Naive B cell (primary cell): Measurements from ENCODE around the gene MTMR4. TPM values are rescaled to one million over a fixed set of nuclear protein-coding genes. Genes with fewer than 3 reads are reported as not detected.
"Not testable (repeated sequence)": the region's sequence is repeated elsewhere in the genome, so short reads cannot be mapped to it uniquely, and the experiment has no call there.

ENCODE experiments used
- ATAC-seq, 2 donors: fragments of 150-1000 bp; cut with Tn5 transposase; 2 replicates each; pipeline ENCODE4 v1.10.0; 2021; ENCODE audit warnings: low read depth in 2 of 2, mild to moderate bottlenecking in 2 of 2, moderate library complexity in 2 of 2
- DNase-seq: peaks from one replicate; pipeline ENCODE4 v3.0.0; 2022
- H3K27ac Mint-ChIP-seq, 6 donors: one replicate each; pipeline ENCODE4 v1.8.0; 2020 to 2022; ENCODE audit warnings: mild to moderate bottlenecking in 6 of 6, mixed read lengths in 6 of 6, moderate library complexity in 5 of 6, inconsistent platforms in 2 of 6
- H3K27me3 Mint-ChIP-seq, 3 donors: one replicate each; pipeline ENCODE4 v1.8.0; 2021 to 2022; ENCODE audit warnings: mixed read lengths in 3 of 3, mild to moderate bottlenecking in 1 of 3
- H3K36me3 Mint-ChIP-seq, 2 donors: one replicate each; pipeline ENCODE4 v1.8.0; 2020 to 2022; ENCODE audit warnings: mixed read lengths in 2 of 2, inconsistent platforms in 1 of 2, mild to moderate bottlenecking in 1 of 2
- H3K4me1 Mint-ChIP-seq, 3 donors: one replicate each; pipeline ENCODE4 v1.8.0; 2020 to 2022; ENCODE audit warnings: mixed read lengths in 3 of 3, inconsistent platforms in 1 of 3, mild to moderate bottlenecking in 1 of 3, moderate library complexity in 1 of 3
- H3K4me3 Mint-ChIP-seq, 8 donors: one replicate each; pipeline ENCODE4 v1.8.0; 2020 to 2022; ENCODE audit warnings: mild to moderate bottlenecking in 8 of 8, mixed read lengths in 8 of 8, moderate library complexity in 8 of 8, inconsistent platforms in 2 of 8
- H3K9me3 Mint-ChIP-seq, 7 donors: one replicate each; pipeline ENCODE4 v1.8.0; 2020 to 2022; ENCODE audit warnings: mixed read lengths in 7 of 7, mild to moderate bottlenecking in 5 of 7, inconsistent platforms in 2 of 7, moderate library complexity in 1 of 7
- polyA plus RNA-seq, 6 donors: library from polyadenylated mRNA; unstranded; fragments of 300-500 nt; fragmentation: Illumina TruSeq; gene quantifications; one replicate each; pipeline ENCODE4 v1.2.3, GENCODE V29; 2021; ENCODE audit warnings: low read depth in 6 of 6

Gene MTMR4
- polyA plus RNA-seq, 6 donors from 2014 or later, result 12.9 to 35.7 (median 30.4) TPM

GRCh38 chr17:58517378-58517927 is 3.0 kb upstream of the MTMR4 start:
- H3K9me3 Mint-ChIP-seq, result no peaks in the 10 kb centered on the region
- H3K4me3 Mint-ChIP-seq, result peak overlapping the region; percentile 83 to 100 (median 96)
- peak overlapping the region; percentile 72 to 98 (median 96) for H3K27ac Mint-ChIP-seq
- H3K27me3 Mint-ChIP-seq, result no peaks in the 10 kb centered on the region
- no peaks in the 10 kb centered on the region for H3K36me3 Mint-ChIP-seq
- H3K4me1 Mint-ChIP-seq, result peaks cover 37 to 53% (median 43%) of the 10 kb centered on the region in 3 donors
- DNase-seq, result no peak
- ATAC-seq, result no peak

- no peak for DNase-seq
- Mint-ChIP-seq H3K9me3 (no peaks in the 10 kb centered on the region), H3K4me1 (peaks cover 41 to 58% (median 49%) of the 10 kb centered on the region in 3 donors)
These were observed 2.4 kb upstream of the MTMR4 start for GRCh38 chr17:58516644-58517377.

DNA sequence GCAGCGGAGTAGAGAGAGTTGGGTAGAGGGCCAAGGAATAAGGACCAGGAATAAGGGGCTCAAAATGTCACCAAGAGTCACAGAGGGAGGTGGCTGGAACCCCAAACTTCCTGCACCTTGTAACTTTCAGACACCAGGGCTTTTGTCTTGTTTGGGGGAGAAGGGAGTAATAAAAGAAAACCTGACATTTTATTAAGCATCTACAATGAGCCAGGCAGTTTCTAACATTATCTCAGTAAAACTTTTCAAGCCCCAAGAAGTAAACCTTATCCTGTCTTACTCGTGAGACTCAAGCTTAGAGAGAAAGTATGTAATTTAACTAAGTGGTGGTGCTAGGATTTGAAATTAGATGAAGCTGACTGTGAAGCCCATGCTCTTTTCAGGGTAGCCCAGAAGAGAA is 848 bp upstream of the MTMR4 start:
- Mint-ChIP-seq H3K4me1 (peaks cover 53 to 72% (median 65%) of the 10 kb centered on the region in 3 donors), H3K4me3 (peak overlapping the region; percentile 72 to 100 (median 87)), H3K27me3 (no peaks in the 10 kb centered on the region), H3K9me3 (no peaks in the 10 kb centered on the region), H3K36me3 (peaks cover 17 to 18% of the 10 kb centered on the region in 2 donors), H3K27ac (peak overlapping the region in 4 of 6 donors; percentile 58 to 92 (median 64))
- no peak for ATAC-seq
- no peak for DNase-seq

More at GRCh38 chr17:58516644-58517377, 2.4 kb upstream of the MTMR4 start:
- Mint-ChIP-seq H3K27ac (peak overlapping the region; percentile 90 to 97 (median 94)), H3K27me3 (no peaks in the 10 kb centered on the region), H3K4me3 (peak overlapping the region; percentile 83 to 100 (median 96)), H3K36me3 (peaks cover 2 to 3% of the 10 kb centered on the region in 2 donors)
- no peak for ATAC-seq

DNA sequence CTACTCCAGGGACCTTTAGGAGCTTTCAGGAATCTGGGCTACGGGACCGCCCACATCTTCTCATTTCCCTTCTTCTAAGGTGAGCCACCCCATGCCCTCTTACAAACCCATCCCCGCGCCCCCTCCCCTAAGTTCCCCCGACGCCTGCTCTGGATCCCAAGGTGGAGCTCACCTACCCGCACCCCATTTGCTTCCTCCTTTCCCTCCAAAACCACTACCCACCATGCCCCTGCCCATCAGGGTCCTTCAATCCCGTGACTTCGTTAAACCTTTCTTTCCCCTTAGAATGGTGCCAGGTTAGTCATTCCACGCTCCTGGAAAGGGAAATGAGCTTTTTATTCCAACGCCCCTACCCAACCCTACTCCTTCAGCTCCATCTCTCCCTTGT is 326 bp upstream of the MTMR4 start:
- Mint-ChIP-seq H3K4me3 (peak overlapping the region; percentile 72 to 100 (median 87)), H3K27ac (peak overlapping the region in 5 of 6 donors; percentile 42 to 97 (median 92)), H3K27me3 (no peaks in the 10 kb centered on the region), H3K4me1 (peaks cover 53 to 74% (median 70%) of the 10 kb centered on the region in 3 donors), H3K36me3 (peaks cover 22 to 23% of the 10 kb centered on the region in 2 donors), H3K9me3 (no peaks in the 10 kb centered on the region)
- ATAC-seq (no peak), DNase-seq (no peak)

DNA sequence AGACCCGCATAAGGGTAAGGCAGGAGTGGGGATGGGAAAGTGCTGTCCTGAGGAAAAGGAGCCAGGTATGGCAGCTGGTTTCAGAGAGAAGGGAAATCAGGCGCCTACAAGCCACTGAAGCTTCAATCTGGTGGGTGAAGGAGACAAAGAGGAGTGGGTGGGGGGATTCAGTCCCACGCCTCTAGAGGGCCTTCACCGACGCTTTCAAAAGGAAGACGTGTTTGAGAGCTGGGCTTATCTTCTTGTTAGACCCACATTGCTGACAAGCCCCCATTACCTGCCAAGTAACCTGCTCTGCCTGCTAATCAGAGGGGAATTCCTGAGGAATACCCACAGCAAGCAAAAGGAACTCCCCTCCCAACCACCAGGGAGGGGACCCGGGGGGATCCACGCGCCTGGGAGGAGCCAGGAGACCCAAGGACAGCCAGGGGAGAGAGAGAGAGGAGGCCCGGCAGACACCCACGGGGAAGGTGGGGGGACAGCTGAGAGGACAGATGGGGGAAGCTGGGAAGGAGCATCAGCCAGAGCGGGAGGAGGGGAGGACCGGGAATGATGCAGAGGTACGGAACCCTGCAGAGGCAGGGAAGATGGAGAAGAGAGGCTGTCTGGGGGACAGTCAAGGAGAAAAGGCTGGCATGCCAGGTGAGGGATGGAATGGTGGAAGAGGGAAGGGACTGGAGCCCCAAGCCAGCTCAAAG is 1.0 kb downstream of the MTMR4 start:
- H3K4me3 Mint-ChIP-seq, result peak overlapping the region; percentile 83 to 94 (median 87)
- H3K36me3 Mint-ChIP-seq, result peaks cover 31 to 34% of the 10 kb centered on the region in 2 donors
- no peak for DNase-seq
- peaks cover 53 to 71% (median 67%) of the 10 kb centered on the region in 3 donors for H3K4me1 Mint-ChIP-seq
- H3K27me3 Mint-ChIP-seq, result no peaks in the 10 kb centered on the region
- H3K9me3 Mint-ChIP-seq, result no peaks in the 10 kb centered on the region
- peak overlapping the region in 5 of 6 donors; percentile 57 to 93 (median 87) for H3K27ac Mint-ChIP-seq
- ATAC-seq, result no peak

- peaks cover 33 to 44% of the 10 kb centered on the region in 2 donors for H3K36me3 Mint-ChIP-seq
- no peak for DNase-seq
- H3K27ac Mint-ChIP-seq, result peak overlapping the region in 2 of 6 donors; percentile 72 to 83
- H3K4me1 Mint-ChIP-seq, result peaks cover 36 to 58% (median 52%) of the 10 kb centered on the region in 3 donors
- H3K27me3 Mint-ChIP-seq, result no peaks in the 10 kb centered on the region
- no peak for ATAC-seq
- H3K9me3 Mint-ChIP-seq, result no peaks in the 10 kb centered on the region
- H3K4me3 Mint-ChIP-seq, result no peak overlapping the region
These were observed 4.4 kb downstream of the MTMR4 start for GRCh38 chr17:58510075-58510474.

- Mint-ChIP-seq H3K9me3 (no peaks in the 10 kb centered on the region), H3K27ac (peak overlapping the region in 5 of 6 donors; percentile 25 to 87 (median 61)), H3K4me3 (no peak overlapping the region), H3K27me3 (no peaks in the 10 kb centered on the region), H3K36me3 (peaks cover 38 to 57% of the 10 kb centered on the region in 2 donors), H3K4me1 (peaks cover 38 to 60% (median 57%) of the 10 kb centered on the region in 3 donors)
- ATAC-seq, result no peak
- no peak for DNase-seq
These were observed 5.9 kb downstream of the MTMR4 start for GRCh38 chr17:58508341-58509067.

GRCh38 chr17:58507123-58507634 is 7.3 kb downstream of the MTMR4 start:
- Mint-ChIP-seq H3K4me3 (no peak overlapping the region), H3K36me3 (peaks cover 44 to 58% of the 10 kb centered on the region in 2 donors), H3K9me3 (no peaks in the 10 kb centered on the region), H3K4me1 (peaks cover 29 to 49% (median 47%) of the 10 kb centered on the region in 3 donors), H3K27ac (peak overlapping the region in 5 of 6 donors; percentile 21 to 87 (median 33)), H3K27me3 (no peaks in the 10 kb centered on the region)
- no peak for DNase-seq
- no peak for ATAC-seq

GRCh38 chr17:58506354-58507080 is 7.9 kb downstream of the MTMR4 start:
- no peaks in the 10 kb centered on the region for H3K27me3 Mint-ChIP-seq
- no peak for ATAC-seq
- peaks cover 40 to 52% of the 10 kb centered on the region in 2 donors for H3K36me3 Mint-ChIP-seq
- peak overlapping the region in 4 of 6 donors; percentile 32 to 93 (median 73) for H3K27ac Mint-ChIP-seq
- H3K9me3 Mint-ChIP-seq, result no peaks in the 10 kb centered on the region
- no peak overlapping the region for H3K4me3 Mint-ChIP-seq
- peaks cover 22 to 44% (median 40%) of the 10 kb centered on the region in 3 donors for H3K4me1 Mint-ChIP-seq
- DNase-seq, result no peak

DNA sequence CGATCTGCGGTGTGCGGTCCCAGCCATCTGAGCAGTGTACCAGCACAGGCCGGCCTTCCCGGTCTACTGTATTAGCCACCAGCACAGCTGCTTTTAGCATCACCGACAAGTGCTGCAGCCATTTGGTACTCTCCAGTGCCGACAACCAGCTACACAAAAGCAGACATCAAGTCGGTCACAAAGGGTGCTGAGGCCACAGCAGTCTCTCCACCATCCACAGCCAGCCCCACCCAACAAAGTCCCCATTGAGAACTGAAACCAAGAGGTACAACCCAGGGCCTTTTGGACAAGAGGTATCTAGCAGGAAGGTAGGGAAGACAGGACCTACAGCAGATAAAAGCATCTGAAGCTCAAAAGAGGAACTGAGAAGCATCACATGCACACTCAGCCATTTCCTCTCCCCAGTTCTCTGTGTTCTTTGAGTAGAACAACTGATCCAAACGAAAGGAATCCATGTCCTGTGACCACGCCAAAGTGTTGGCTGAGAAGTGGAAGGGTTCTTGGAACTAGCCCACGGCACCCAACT is 9.5 kb downstream of the MTMR4 start:
- DNase-seq, result peak; percentile 78
- Mint-ChIP-seq H3K27ac (peak overlapping the region; percentile 93 to 99 (median 98)), H3K4me1 (peaks cover 13 to 29% (median 24%) of the 10 kb centered on the region in 3 donors), H3K36me3 (peaks cover 23 to 36% of the 10 kb centered on the region in 2 donors), H3K9me3 (no peaks in the 10 kb centered on the region), H3K4me3 (peak overlapping the region; percentile 25 to 87 (median 74)), H3K27me3 (no peaks in the 10 kb centered on the region)
- ATAC-seq, result peak; percentile 98 to 99

- DNase-seq (no peak), ATAC-seq (no peak)
- Mint-ChIP-seq H3K36me3 (peaks cover 15 to 29% of the 10 kb centered on the region in 2 donors), H3K27me3 (no peaks in the 10 kb centered on the region), H3K27ac (peak overlapping the region in 5 of 6 donors; percentile 86 to 98 (median 98)), H3K9me3 (no peaks in the 10 kb centered on the region), H3K4me3 (peak overlapping the region in 4 of 8 donors; percentile 6 to 77 (median 55)), H3K4me1 (peaks cover 14 to 30% (median 22%) of the 10 kb centered on the region in 3 donors)
These were observed 10.6 kb downstream of the MTMR4 start for GRCh38 chr17:58503866-58504265.

GRCh38 chr17:58503134-58503533 is 11.3 kb downstream of the MTMR4 start:
- peak overlapping the region in 4 of 6 donors; percentile 19 to 93 (median 75) for H3K27ac Mint-ChIP-seq
- not testable (repeated sequence) for H3K9me3 Mint-ChIP-seq, ATAC-seq, DNase-seq, H3K27me3 Mint-ChIP-seq
- H3K36me3 Mint-ChIP-seq, result peaks cover 20 to 31% of the 10 kb centered on the region in 2 donors
- peak overlapping the region in 1 of 8 donors; percentile 55 for H3K4me3 Mint-ChIP-seq
- H3K4me1 Mint-ChIP-seq, result peaks cover 21 to 34% (median 22%) of the 10 kb centered on the region in 3 donors
